Sciatic nerve (tissue), 2 donors: ENCODE measurements around the gene PPP1R11. TPM values are rescaled to one million over a fixed set of nuclear protein-coding genes. Genes with fewer than 3 reads are reported as not detected.
"Not testable (repeated sequence)": the region's sequence is repeated elsewhere in the genome, so short reads cannot be mapped to it uniquely, and the experiment has no call there.

Experiments used
- ATAC-seq: fragments of 200-7000 bp; cut with Tn5 transposase; one replicate; pipeline ENCODE4 v1.9.1; 2020; ENCODE audit warnings: mild to moderate bottlenecking, moderate library complexity
- DNase-seq: peaks from one replicate; pipeline ENCODE4 v3.0.0-alpha.2; 2020; ENCODE audit warnings: low spot score
- intact Hi-C: fragments of 100-400 bp; cut with DNase I; formaldehyde crosslinking; loops from one replicate; pipeline ENCODE4 v1.14.2; 2022
- total RNA-seq: library from RNA; stranded (reverse); fragmentation: NEBNext Ultra II Directional; extraction: Animal tissue kit (Norgen Biotek cat#: 25700); gene quantifications from one replicate; pipeline ENCODE4 v1.2.1, GENCODE V29; 2021
- donor health status: DM: no; HTN: no; CAD: no.
- donor health status: DM: no; HTN: no; CAD: no.

PPP1R11 gene, protein sequence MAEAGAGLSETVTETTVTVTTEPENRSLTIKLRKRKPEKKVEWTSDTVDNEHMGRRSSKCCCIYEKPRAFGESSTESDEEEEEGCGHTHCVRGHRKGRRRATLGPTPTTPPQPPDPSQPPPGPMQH
- 38.3 TPM for total RNA-seq

DNA sequence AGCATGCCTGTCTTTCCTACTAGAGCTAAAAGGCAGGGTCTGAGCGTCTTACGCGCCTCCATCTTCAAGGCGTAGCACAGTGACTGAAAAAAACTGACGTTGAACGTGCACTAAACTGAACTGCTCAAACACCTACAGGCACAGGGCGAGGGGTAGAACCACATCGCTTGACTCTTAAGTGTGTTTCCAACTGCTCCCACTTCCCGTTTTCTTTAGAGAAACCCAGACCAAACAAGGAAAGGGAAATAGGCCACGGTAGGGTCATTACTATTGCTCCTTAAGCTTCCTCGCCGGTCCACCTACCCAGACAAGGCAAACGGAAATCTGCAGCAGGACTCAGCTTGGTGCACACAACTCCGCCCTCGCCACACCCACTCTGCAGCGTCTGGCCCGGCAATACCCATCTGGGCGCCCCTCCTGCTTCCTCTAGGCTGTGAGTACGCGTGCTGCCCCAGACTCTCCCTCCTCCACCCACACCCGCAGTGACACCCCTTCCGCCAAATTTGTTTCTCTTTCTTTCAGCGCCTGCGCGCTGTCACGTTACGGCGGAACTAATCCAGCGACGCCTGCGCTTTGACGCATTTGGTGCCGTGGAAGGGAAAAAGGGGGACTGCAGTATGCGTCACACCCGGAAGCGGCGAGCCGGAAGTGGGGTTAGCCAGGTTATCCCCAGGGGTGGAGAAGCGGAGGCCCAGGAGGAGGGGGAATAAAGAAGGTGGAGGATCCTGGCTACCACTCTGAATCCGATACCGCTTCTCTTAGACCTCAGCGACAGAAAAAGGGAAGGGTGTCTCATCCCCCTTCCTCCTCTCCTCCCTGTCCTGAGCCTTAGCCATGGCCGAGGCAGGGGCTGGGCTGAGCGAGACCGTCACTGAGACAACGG is at the start of gene PPP1R11:
TSS of gene PPP1R11 (plus strand) at position 622 of the 883 bp plus-strand sequence. CDS start at position 835, 213 bp downstream.
- DNase-seq (peak; percentile 99), ATAC-seq (peak; percentile 98)
- intact Hi-C loops, result no loop called here

DNA sequence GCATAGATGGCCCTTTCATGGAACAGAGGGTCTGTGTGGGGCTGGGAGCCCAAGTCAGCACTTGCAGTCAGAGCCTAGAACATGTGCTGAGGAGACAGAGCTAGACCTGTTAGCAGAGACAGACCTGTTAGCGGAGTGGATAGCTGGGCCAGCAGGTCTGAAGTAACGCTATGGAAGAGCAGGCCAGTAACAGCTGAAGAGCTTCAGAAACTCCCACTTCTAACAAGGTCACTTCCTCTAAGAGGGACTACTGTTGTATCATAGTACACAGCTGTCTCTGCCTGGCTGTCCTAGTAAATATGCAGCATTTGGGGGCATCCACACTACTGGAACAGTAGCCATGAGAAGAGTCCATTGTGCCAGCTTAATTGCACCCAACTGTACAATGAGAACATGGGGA is 47.2 kb upstream of the PPP1R11 start:
- no peak for DNase-seq
- ATAC-seq, result no peak
- intact Hi-C loops, result no loop called here

DNA sequence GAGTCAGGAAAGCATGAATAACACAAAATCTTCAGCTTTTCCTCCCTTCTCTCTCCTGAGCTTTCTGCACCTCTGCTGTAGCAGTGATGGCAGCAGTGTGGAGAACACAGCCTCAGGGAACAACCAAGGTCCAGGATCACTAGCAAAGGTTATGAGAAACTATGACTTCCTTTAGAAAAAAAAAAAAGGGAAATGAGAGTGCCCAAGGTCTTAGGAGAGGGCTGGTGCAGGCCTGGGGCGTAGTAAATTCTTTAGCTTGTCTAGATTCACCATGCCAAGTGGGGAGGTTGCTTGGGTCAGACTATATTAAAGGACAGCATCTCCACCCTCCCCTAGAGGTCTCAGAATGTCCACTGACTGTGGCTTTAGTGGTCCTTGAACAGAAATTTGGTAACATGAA is 46.4 kb upstream of the PPP1R11 start:
- ATAC-seq (no peak), DNase-seq (no peak)
- intact Hi-C loops, result no loop called here

DNA sequence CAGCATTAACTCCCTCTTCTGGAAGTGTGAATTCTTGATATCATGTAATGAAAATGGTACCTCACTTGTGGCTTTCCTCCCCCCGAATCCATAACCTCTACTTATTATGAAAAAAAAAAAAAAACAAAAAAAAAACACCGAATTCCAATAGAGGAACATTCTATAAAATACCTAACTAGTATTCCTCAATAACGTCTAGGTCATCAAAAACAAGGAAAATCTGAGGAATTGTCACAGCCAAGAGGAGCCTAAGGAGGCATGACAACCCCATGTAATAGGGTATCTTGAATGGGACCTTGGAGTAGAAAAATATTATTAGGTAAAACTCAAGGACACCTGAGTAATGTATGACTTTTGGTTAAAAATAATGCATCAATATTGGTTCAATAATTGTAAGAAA is 44.8 kb upstream of the PPP1R11 start:
- DNase-seq (no peak), ATAC-seq (no peak)
- intact Hi-C loops, result no loop called here

DNA sequence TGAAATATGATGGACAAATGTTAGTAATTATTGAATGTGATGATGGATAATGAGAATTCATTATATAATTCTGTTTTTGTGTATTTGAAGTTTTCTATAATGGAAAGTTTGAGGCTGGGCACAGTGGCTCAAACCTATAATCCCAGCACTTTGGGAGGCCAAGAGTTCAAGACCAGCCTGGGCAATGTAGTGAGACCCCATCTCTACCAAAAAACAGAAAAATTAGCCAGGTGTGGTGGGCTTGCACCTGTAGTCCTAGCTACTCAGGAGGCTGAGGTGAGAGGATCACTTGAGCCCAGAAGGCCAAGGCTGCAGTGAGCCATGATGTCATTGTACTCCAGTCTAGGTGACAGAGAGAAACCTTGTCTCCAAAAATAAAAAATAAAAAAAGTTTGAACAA is 44.3 kb upstream of the PPP1R11 start:
- DNase-seq, ATAC-seq, intact Hi-C loops: not testable (repeated sequence)

DNA sequence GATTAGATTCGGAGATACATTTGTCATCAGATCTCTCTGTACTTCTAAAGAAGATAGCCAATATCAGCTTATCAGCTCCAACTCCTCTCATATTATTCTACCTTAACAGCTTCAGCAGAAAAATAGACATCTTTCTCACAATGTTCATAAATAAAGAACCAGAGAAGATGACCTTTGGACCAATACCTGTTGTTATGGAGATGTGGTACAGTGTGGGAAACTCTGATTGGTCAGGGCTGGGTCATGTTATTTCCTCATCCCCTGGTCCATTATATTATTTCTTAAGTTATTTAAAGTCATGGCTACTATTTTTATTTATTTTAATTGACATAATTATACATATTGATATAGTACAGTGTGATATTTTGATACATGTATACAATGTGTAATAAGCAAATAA is 41.8 kb upstream of the PPP1R11 start:
- no peak for DNase-seq
- no peak for ATAC-seq
- intact Hi-C loops, result no loop called here

DNA sequence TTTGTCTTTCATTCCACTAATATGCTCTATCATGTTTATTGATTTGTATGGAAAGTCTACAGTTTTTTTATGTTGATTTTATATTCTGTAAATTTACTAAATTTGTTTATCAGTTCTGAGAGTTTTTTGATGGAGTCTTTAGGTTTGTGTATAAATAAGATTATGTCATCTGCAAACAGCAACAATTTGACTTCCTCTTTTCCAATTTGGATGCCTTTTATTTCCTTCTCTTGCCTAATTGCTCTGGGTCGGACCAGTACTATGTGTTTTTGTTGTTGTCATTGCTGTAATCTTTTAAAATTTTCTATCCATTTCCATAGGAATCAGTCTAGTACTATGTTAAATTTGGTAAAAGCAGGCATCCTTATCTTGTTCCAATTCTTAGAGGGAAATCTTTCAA is 37.4 kb upstream of the PPP1R11 start:
- intact Hi-C loops, result no loop called here
- ATAC-seq, result no peak
- DNase-seq, result no peak

DNA sequence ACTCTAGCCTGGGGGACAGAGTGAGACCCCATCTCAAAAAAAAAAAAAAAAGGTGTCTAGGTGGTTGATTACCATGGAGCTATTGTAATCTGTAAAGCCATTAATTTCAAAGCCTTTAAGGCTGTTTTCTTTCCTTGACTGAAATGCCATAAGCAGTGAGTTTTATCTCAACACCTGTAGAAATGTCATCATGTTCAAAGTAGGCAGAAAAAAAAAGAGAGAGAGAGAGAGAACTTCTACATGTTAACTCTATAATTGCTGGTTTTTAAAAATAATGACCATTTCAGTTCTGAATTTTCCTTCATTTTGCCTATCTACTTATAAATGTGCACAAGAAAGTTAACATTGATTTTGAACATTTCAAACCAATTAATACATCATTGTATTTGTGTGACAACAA is 35.6 kb upstream of the PPP1R11 start:
- DNase-seq (no peak), ATAC-seq (no peak)
- intact Hi-C loops, result no loop called here

DNA sequence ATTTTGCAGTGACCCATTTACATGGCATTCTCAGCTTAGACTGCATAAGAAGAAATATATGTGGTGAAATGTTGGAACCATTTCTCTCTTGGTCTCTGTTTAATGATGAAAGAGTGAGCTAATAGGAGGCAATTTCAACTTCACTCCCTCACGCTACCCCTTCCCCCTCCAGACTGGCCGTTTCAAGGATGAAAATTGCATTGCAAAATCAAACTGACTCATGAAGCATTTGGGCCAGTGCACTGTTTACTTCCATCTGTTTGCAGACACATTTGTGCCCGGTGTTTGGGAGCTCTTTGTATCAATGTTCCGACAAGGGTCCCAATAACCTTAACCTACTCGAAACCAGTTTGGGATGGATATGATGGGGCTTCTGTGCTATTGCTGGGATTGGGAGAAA is 33.6 kb upstream of the PPP1R11 start:
- DNase-seq, ATAC-seq, intact Hi-C loops: not testable (repeated sequence)

DNA sequence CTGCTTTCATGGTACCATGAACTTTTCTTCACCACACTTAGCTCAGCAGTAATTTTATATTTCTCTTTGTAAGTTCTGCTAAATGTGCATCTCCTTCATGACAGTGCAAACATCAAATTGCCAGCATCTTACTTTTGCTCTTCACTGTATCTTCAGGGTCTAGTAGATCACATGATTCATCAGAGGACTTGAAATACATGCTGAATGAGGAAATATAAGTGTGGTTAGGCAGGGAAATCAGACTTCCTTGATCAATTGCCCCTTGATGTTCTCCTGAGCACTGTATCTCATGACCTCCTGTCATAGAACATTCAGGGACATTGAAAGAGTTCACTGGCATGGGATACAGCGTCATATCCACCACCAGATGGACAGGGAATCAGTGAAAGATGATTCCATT is 31.2 kb upstream of the PPP1R11 start:
- DNase-seq, result no peak
- intact Hi-C loops, result no loop called here
- ATAC-seq, result no peak

DNA sequence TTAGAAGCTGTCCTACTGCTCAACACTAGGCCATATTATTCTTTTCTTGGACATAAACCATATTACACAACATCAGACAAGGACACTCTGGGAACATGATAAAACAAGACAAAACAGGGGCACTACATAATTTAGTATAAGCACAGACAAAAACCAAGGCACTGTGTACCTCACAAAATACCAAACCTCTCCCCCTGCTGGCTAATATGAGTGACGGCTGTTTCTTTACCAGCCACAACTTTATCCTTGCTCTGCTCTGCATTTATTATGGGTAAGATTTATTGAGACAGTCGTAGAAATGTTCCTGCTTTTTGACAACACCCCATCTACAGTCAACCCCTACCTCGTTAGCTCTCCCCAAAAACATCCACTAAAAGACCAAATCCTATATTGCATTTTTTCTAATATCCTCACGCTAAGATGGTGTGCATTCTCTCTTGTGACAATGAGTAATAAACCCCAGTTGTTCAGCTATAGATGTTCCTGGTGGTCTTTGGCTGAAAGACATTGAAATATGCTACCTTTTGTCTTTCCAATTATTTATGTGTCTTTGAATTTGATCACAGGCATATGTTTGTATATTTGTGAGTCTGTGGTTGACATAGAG is 29.7 kb upstream of the PPP1R11 start:
- DNase-seq (no peak), ATAC-seq (no peak)
- intact Hi-C loops, result no loop called here

DNA sequence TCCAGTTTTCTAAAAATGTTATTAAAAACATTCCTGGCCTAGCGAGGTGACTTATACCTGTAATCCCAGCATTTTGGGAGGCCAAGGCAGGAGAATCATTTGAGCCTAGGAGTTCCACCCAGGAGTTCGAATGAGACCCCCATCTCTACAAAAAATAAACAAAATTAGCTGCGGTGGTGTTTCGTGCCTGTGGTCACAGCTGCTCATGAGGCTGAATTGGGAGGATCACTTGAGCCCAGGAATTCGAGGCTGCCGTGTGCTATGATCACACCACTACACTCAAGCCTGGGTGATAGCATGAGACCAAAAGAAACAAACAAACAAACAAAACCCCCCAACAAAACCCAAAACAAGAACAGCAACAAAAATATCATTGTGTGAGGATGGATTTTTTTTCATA is 25.8 kb upstream of the PPP1R11 start:
- ATAC-seq, result no peak
- intact Hi-C loops, result no loop called here
- DNase-seq, result no peak

DNA sequence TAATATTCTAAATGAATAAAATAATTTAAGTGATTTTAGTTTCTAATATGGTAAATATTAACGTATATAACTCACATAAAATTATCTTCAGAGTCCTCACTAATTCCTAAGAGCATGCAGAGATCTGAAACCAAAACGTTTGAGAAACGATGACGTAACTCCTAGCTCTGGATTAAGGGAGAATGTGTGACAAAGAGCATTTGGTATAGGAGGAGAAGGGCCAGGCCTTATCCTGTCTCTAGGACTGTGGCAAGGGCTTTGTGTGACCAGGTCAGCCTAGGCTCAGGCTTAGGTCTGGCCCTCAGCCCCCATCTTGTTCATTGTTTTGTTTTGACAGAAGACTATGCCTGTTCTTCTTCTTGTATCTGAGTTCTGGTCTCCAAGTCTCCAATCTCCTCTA is 25.2 kb upstream of the PPP1R11 start:
- no peak for DNase-seq
- ATAC-seq, result no peak
- intact Hi-C loops, result no loop called here

DNA sequence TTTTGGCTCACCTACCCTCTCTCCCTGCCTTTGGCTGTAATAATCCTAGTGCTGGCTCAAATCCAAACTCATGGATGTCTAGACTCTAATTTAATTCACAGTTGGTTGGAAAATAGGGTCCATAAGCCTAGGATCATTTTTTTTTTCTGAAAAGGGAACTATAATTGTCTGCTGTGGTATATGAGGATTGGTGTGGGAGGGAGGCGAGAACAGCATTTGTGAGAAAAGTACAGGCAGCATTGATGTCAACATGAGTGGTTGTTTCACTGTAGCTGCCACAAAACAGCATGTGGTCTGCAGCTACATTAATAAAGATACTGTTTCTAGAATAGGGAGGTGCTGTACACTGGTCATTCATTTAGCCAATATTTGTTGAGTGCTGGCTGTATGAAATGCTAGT is 24.5 kb upstream of the PPP1R11 start:
- DNase-seq (no peak), ATAC-seq (no peak)
- intact Hi-C loops, result no loop called here

DNA sequence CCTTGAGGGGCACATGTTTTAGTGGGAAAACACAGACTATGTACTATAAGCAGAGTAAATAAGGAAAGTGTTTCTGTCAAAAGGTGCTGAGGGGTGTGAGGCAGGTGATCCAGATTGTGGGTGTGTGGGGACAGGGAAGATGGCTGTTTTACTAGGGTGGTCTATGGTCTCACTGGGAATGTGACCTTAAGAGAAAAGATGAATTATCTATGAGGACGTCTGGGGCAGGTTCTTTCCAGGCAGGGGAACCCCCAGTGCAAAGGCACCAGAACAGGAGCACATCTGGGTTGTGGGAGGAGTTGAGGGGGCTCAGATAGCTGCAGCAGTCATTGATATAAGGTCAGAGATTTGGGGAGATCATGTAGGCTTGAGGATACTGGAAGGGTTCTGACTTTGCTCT is 24.1 kb upstream of the PPP1R11 start:
- no peak for ATAC-seq
- intact Hi-C loops, result no loop called here
- DNase-seq, result no peak

DNA sequence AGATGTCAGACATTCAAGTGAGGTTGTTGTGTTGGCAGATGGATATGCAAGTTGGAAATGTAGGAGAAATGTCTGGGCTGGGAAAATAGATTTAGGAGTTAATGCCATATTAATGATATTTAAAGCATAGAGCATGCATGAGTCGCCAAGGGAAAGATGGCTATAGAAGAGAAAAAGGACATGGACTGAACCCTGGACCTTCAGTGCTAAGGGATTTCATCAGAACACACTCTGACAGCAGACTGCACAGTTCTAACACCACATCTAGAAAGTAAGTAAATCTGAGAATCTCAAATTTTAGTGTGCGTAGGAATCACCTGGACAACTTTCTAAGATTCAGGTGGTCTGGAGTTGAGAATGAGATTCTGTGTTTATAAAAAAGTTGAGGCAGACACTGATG is 23.3 kb upstream of the PPP1R11 start:
- intact Hi-C loops, result no loop called here
- ATAC-seq, result no peak
- DNase-seq, result no peak

DNA sequence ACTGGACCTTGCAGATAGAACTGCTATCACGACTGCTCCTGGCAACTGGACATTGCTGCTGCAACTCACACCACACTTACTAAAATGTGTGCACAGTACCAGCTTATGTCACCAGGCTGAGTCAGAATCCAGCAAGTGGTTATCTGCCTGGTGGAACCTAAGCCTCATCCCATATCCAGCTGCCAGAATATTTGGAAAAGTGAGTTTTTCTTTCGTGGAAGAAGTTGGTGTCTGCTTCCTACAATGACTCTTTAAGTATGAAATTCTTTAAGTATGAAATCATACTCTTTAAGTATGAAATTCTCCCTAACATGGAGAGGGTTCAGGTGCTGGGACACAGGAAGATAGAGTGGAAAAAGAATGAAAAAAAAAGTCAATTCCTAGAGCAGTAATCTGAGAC is 22.4 kb upstream of the PPP1R11 start:
- intact Hi-C loops, result no loop called here
- no peak for ATAC-seq

DNA sequence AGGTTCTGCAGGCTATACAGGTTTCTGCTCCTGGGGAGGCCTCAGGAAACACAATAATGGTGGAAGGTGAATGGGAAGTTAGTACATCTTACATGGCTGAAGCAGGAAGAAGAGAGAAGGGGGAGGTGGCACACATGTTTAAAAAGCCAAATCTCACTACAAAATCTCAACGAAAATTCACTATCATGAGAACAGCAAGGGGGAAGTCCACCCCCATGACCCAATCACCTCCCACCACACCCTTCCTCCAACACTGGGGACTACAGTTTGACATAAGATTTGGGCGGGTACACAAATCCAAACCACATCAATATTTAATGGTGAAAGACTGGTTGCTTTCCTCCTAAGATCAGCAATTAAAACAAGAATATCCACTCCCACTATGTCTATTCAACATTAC is 19.8 kb upstream of the PPP1R11 start:
- intact Hi-C loops, result no loop called here
- DNase-seq (no peak), ATAC-seq (no peak)

More for the DNA sequence above, 22.4 kb upstream of the PPP1R11 start:
- DNase-seq, result no peak

DNA sequence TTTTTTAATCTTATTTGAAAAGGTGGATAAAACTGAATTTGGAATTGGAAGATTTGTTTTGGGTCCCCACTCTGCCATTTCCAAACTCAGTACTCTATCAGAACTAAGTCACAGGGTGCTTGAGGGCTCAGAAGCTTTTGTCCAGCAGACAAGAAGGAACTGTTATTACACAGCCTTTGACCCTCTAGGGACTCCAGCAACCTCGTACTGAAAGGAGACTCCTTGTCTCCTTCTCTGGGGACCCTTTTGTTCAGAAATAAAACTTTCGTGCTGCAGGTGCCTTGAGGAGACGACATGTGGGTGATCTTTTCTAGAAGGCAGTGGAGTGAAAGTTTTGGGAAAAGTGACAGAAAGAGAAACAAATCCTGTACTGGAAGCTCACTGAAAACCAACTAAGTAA is 13.3 kb upstream of the PPP1R11 start:
- DNase-seq (no peak), ATAC-seq (no peak)
- intact Hi-C loops, result no loop called here

DNA sequence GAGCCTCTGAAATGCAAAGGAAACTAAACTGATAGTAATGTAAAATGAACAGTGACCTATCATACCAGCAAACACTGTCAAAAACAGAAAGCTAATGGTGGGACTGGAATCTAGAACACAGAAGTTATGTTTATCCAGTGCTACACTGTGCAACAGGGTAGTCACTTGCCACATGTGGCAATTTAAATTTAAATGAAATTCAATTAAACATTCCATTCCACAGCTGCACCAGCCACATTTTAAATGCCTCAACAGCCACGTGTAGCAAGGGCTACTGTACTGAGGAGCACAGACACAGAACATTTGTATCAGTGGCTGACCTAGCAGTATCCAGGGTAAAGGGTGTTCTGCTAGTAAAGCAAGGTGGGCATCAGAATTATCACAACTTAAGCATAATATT is 11.5 kb upstream of the PPP1R11 start:
- intact Hi-C loops, result no loop called here
- no peak for DNase-seq
- no peak for ATAC-seq
